Large intestine (tissue), 3 donors: ENCODE data around the gene RAET1L. TPM values are rescaled to one million over a fixed set of nuclear protein-coding genes. Genes with fewer than 3 reads are reported as not detected.
"Not testable (repeated sequence)": the region's sequence is repeated elsewhere in the genome, so short reads cannot be mapped to it uniquely, and the experiment has no call there.

ENCODE experiments used
- DNase-seq, 2 donors: peaks; one replicate each; pipeline versions ENCODE4 v3.0.0 to v3.0.0-alpha.2; 2013
- H3K27ac ChIP-seq: one replicate; pipeline ENCODE4 v1.5.1; 2013; ENCODE audit warnings: low read length
- H3K27me3 ChIP-seq: 2 replicates; pipeline ENCODE4 v1.6.1; 2013; ENCODE audit warnings: low read length; ENCODE audit not compliant: control insufficient read depth, insufficient read depth
- H3K36me3 ChIP-seq: 2 replicates; pipeline ENCODE4 v1.6.1; 2013; ENCODE audit warnings: low read length; ENCODE audit not compliant: control insufficient read depth, insufficient read depth
- H3K4me1 ChIP-seq: one replicate; pipeline ENCODE4 v1.6.1; 2013; ENCODE audit warnings: low read length; ENCODE audit not compliant: control insufficient read depth, insufficient read depth
- H3K4me3 ChIP-seq: one replicate; pipeline ENCODE4 v1.5.1; 2013; ENCODE audit warnings: low read length
- H3K9me3 ChIP-seq: one replicate; pipeline ENCODE4 v1.6.1; 2013; ENCODE audit warnings: mild to moderate bottlenecking, low read depth, low read length, moderate library complexity; ENCODE audit not compliant: control insufficient read depth
- WGBS: methylation state at CpG from one replicate; pipeline ENCODE4 v1.1.5; 2013; ENCODE audit warnings: low lambda C conversion rate; ENCODE audit not compliant: insufficient coverage; 5-methylcytosine and 5-hydroxymethylcytosine counted together
- polyA plus RNA-seq: library from polyadenylated mRNA; unstranded; fragments of 120-200 nt; gene quantifications from one replicate; pipeline ENCODE4 v1.2.1, GENCODE V29; 2013

The RAET1L gene
- polyA plus RNA-seq, 1 donor: not detected

- Histone ChIP-seq H3K27me3 (peaks cover 95% of the 10 kb centered on the region), H3K9me3 (peaks cover 12% of the 10 kb centered on the region), H3K27ac (no peak overlapping the region), H3K36me3 (no peaks in the 10 kb centered on the region), H3K4me1 (peaks cover 2% of the 10 kb centered on the region), H3K4me3 (no peak overlapping the region)
- 40% methylated on average over 2 of the region's 4 CpGs for WGBS
- no peak for DNase-seq
These were observed 33.5 kb downstream of the RAET1L start for GRCh38 chr6:149991838-149992237.

- not testable (repeated sequence) for H3K36me3 ChIP-seq, DNase-seq, H3K4me1 ChIP-seq, H3K4me3 ChIP-seq, H3K27ac ChIP-seq
- Histone ChIP-seq H3K9me3 (peaks cover 12% of the 10 kb centered on the region), H3K27me3 (peaks cover 96% of the 10 kb centered on the region)
- 0% methylated on average over 1 of the region's 7 CpGs for WGBS
These were observed 33.9 kb downstream of the RAET1L start for GRCh38 chr6:149991472-149991795.

GRCh38 chr6:149990661-149991471 is 34.5 kb downstream of the RAET1L start:
- H3K9me3 ChIP-seq: peaks cover 12% of the 10 kb centered on the region
- H3K27me3 ChIP-seq: peaks cover 96% of the 10 kb centered on the region
- H3K4me1 ChIP-seq: peaks cover 2% of the 10 kb centered on the region
- no peak overlapping the region for H3K4me3 ChIP-seq
- DNase-seq: peak in 1 of 2 donors; percentile 33
- no peak overlapping the region for H3K27ac ChIP-seq
- WGBS: no CpG with 5 or more reads among the region's 49 CpGs
- no peaks in the 10 kb centered on the region for H3K36me3 ChIP-seq

- no peak overlapping the region for H3K4me3 ChIP-seq
- H3K27ac ChIP-seq: no peak overlapping the region
- H3K27me3 ChIP-seq: peaks cover 96% of the 10 kb centered on the region
- WGBS: no CpG with 5 or more reads among the region's 32 CpGs
- H3K4me1 ChIP-seq: peaks cover 2% of the 10 kb centered on the region
- no peak for DNase-seq
- H3K9me3 ChIP-seq: peaks cover 12% of the 10 kb centered on the region
- H3K36me3 ChIP-seq: no peaks in the 10 kb centered on the region
These were observed 35.1 kb downstream of the RAET1L start for GRCh38 chr6:149990212-149990660.

- no peak overlapping the region for H3K27ac ChIP-seq
- H3K9me3 ChIP-seq: peaks cover 12% of the 10 kb centered on the region
- H3K4me1 ChIP-seq: peaks cover 2% of the 10 kb centered on the region
- H3K27me3 ChIP-seq: peaks cover 93% of the 10 kb centered on the region
- WGBS: 0% methylated on average over 1 of the region's 17 CpGs
- no peak overlapping the region for H3K4me3 ChIP-seq
- H3K36me3 ChIP-seq: no peaks in the 10 kb centered on the region
- no peak for DNase-seq
These were observed 36.6 kb downstream of the RAET1L start for GRCh38 chr6:149988550-149989346.

- Histone ChIP-seq H3K27ac (no peak overlapping the region), H3K36me3 (no peaks in the 10 kb centered on the region), H3K4me1 (peaks cover 2% of the 10 kb centered on the region), H3K27me3 (peaks cover 92% of the 10 kb centered on the region), H3K4me3 (no peak overlapping the region), H3K9me3 (peaks cover 12% of the 10 kb centered on the region)
- DNase-seq: no peak
- whole genome bisulfite sequencing: 20% methylated on average over 2 of the region's 2 CpGs
These were observed 37.7 kb downstream of the RAET1L start for GRCh38 chr6:149987602-149988107.

- Histone ChIP-seq H3K4me1 (peaks cover 2% of the 10 kb centered on the region), H3K4me3 (no peak overlapping the region), H3K27me3 (peaks cover 91% of the 10 kb centered on the region), H3K27ac (no peak overlapping the region), H3K9me3 (peaks cover 9% of the 10 kb centered on the region), H3K36me3 (no peaks in the 10 kb centered on the region)
- DNase-seq: no peak
- no CpG with 5 or more reads among the region's 5 CpGs for WGBS
These were observed 39.8 kb downstream of the RAET1L start for GRCh38 chr6:149985481-149985937.

- Histone ChIP-seq H3K27ac (no peak overlapping the region), H3K27me3 (peaks cover 87% of the 10 kb centered on the region), H3K4me1 (no peaks in the 10 kb centered on the region), H3K9me3 (peaks cover 9% of the 10 kb centered on the region), H3K4me3 (no peak overlapping the region), H3K36me3 (no peaks in the 10 kb centered on the region)
- WGBS: no CpG with 5 or more reads among the region's 5 CpGs
- DNase-seq: no peak
These were observed 40.6 kb downstream of the RAET1L start for GRCh38 chr6:149984773-149985172.

GRCh38 chr6:149983145-149983544 is 42.2 kb downstream of the RAET1L start:
- Histone ChIP-seq H3K4me3 (no peak overlapping the region), H3K27ac (no peak overlapping the region), H3K4me1 (no peaks in the 10 kb centered on the region), H3K27me3 (peaks cover 85% of the 10 kb centered on the region), H3K9me3 (peaks cover 2% of the 10 kb centered on the region), H3K36me3 (no peaks in the 10 kb centered on the region)
- 20% methylated on average over 1 of the region's 9 CpGs for WGBS
- DNase-seq: no peak

GRCh38 chr6:149979293-149979692 is 46.0 kb downstream of the RAET1L start:
- Histone ChIP-seq H3K36me3 (no peaks in the 10 kb centered on the region), H3K9me3 (no peaks in the 10 kb centered on the region), H3K27ac (no peak overlapping the region), H3K4me3 (no peak overlapping the region), H3K4me1 (no peaks in the 10 kb centered on the region), H3K27me3 (peaks cover 82% of the 10 kb centered on the region)
- WGBS: no CpG with 5 or more reads among the region's 6 CpGs
- no peak for DNase-seq
